HEK293 (cell line): ENCODE data around the gene PIP4K2C.

Experiments
- CTCF ChIA-PET: fragments of 350-600 bp; formaldehyde crosslinking; extraction: SDS; loops from one replicate; lab custom pipeline; 2021; ENCODE audit warnings: antibody characterized with exemption; lab: Yijun Ruan, JAX
- POLR2A ChIA-PET: fragments of 300-600 bp; formaldehyde crosslinking; extraction: SDS; loops from one replicate; lab custom pipeline; 2020; ENCODE audit warnings: antibody characterized with exemption, inconsistent platforms; lab: Yijun Ruan, JAX
- H3K27ac ChIP-seq: fragments of 200-500 bp; sonication (Bioruptor generic); 2 replicates; pipeline ENCODE4 v1.5.1; 2014; ENCODE audit warnings: low read depth, low read length, control low read depth, inconsistent platforms; ENCODE audit errors: extremely low read depth
- H3K36me3 ChIP-seq, 2 experiments: fragments of 200-500 bp in 1 of 2; sonication (Bioruptor generic) in 1 of 2; 1 replicate in 1 of 2; 2 replicates in 1 of 2; pipeline ENCODE4 v1.5.1; 2014 to 2017; ENCODE audit warnings: inconsistent platforms in 2 of 2, low read length in 2 of 2; ENCODE audit not compliant: control insufficient read depth in 2 of 2, insufficient read depth in 1 of 2
- H3K4me1 ChIP-seq: fragments of 200-500 bp; sonication (Bioruptor generic); 2 replicates; pipeline ENCODE4 v1.5.1; 2014; ENCODE audit warnings: mild to moderate bottlenecking, low read length, inconsistent platforms; ENCODE audit not compliant: control insufficient read depth, insufficient read depth
- H3K4me3 ChIP-seq: 2 replicates; pipeline ENCODE4 v1.5.1; 2011; ENCODE audit warnings: low read depth, mild to moderate bottlenecking, control low read depth, low read length, moderate library complexity
- H3K9me3 ChIP-seq: fragments of 200-500 bp; sonication (Bioruptor generic); 2 replicates; pipeline ENCODE4 v1.5.1; 2014; ENCODE audit warnings: low read depth, low read length, inconsistent platforms; ENCODE audit not compliant: control insufficient read depth, insufficient read depth
- KLF9 ChIP-seq: fragments of 450-650 bp; formaldehyde crosslinking; IDR thresholded peaks from 2 replicates; pipeline ENCODE4 v1.5.1; 2016; ENCODE audit warnings: missing biosample characterization, missing genetic modification characterization, low read depth
- PRDM1 ChIP-seq: fragments of 450-650 bp; formaldehyde crosslinking; IDR thresholded peaks from 2 replicates; pipeline ENCODE4; 2016; ENCODE audit warnings: missing biosample characterization, missing genetic modification characterization
- REPIN1 ChIP-seq: fragments of 450-650 bp; formaldehyde crosslinking; IDR thresholded peaks from 2 replicates; pipeline ENCODE4 v1.5.1; 2017; ENCODE audit warnings: missing biosample characterization, missing genetic modification characterization, low read depth
- WT1 ChIP-seq: fragments of 450-650 bp; formaldehyde crosslinking; IDR thresholded peaks from 2 replicates; pipeline ENCODE4 v1.5.1; 2016; ENCODE audit warnings: missing biosample characterization, missing genetic modification characterization
- ZBTB20 ChIP-seq: fragments of 450-650 bp; formaldehyde crosslinking; IDR thresholded peaks from 2 replicates; pipeline ENCODE4 v1.5.1; 2016; ENCODE audit warnings: missing biosample characterization, missing genetic modification characterization
- ZBTB48 ChIP-seq: fragments of 450-650 bp; formaldehyde crosslinking; IDR thresholded peaks from 2 replicates; pipeline ENCODE4 v1.5.1; 2016; ENCODE audit warnings: missing biosample characterization, missing genetic modification characterization
- ZFP41 ChIP-seq: fragments of 450-650 bp; formaldehyde crosslinking; IDR thresholded peaks from 2 replicates; pipeline ENCODE4 v1.5.1; 2016; ENCODE audit warnings: missing biosample characterization, missing genetic modification characterization, borderline replicate concordance
- ZNF112 ChIP-seq: fragments of 450-650 bp; formaldehyde crosslinking; IDR thresholded peaks from 2 replicates; pipeline ENCODE4 v1.5.0; 2017; ENCODE audit warnings: missing biosample characterization, missing genetic modification characterization
- ZNF114 ChIP-seq: fragments of 450-650 bp; formaldehyde crosslinking; IDR thresholded peaks from 2 replicates; pipeline ENCODE4 v1.5.0; 2017; ENCODE audit warnings: missing biosample characterization, missing genetic modification characterization
- ZNF121 ChIP-seq: fragments of 450-650 bp; formaldehyde crosslinking; IDR thresholded peaks from 2 replicates; pipeline ENCODE4 v1.5.1; 2016; ENCODE audit warnings: missing biosample characterization, missing genetic modification characterization
- ZNF146 ChIP-seq: fragments of 450-650 bp; formaldehyde crosslinking; IDR thresholded peaks from 2 replicates; pipeline ENCODE4 v1.5.1; 2016; ENCODE audit warnings: missing biosample characterization, missing genetic modification characterization
- ZNF157 ChIP-seq: fragments of 450-650 bp; formaldehyde crosslinking; IDR thresholded peaks from 2 replicates; pipeline ENCODE4 v1.5.1; 2016; ENCODE audit warnings: missing biosample characterization, missing genetic modification characterization
- ZNF169 ChIP-seq: fragments of 450-650 bp; formaldehyde crosslinking; IDR thresholded peaks from 2 replicates; pipeline ENCODE4 v1.5.1; 2016; ENCODE audit warnings: missing biosample characterization, missing genetic modification characterization
- ZNF223 ChIP-seq: fragments of 450-650 bp; formaldehyde crosslinking; IDR thresholded peaks from 2 replicates; pipeline ENCODE4 v1.5.1; 2016; ENCODE audit warnings: missing biosample characterization, missing genetic modification characterization
- ZNF549 ChIP-seq: fragments of 450-650 bp; IDR thresholded peaks from 2 replicates; pipeline ENCODE4 v1.5.1; 2018; ENCODE audit warnings: missing biosample characterization, missing genetic modification characterization, mild to moderate bottlenecking, inconsistent platforms, moderate library complexity
- ZNF585B ChIP-seq: fragments of 450-650 bp; formaldehyde crosslinking; IDR thresholded peaks from 2 replicates; pipeline ENCODE4 v1.5.1; 2016; ENCODE audit warnings: missing biosample characterization, missing genetic modification characterization
- ZNF600 ChIP-seq: fragments of 450-650 bp; formaldehyde crosslinking; IDR thresholded peaks from 2 replicates; pipeline ENCODE4 v1.5.1; 2016; ENCODE audit warnings: missing biosample characterization, missing genetic modification characterization
- ZNF660 ChIP-seq: fragments of 450-650 bp; IDR thresholded peaks from 2 replicates; pipeline ENCODE4 v1.5.1; 2018; ENCODE audit warnings: missing biosample characterization, mild to moderate bottlenecking, missing genetic modification characterization
- ZNF701 ChIP-seq: fragments of 450-650 bp; formaldehyde crosslinking; IDR thresholded peaks from 2 replicates; pipeline ENCODE4 v1.5.1; 2016; ENCODE audit warnings: missing biosample characterization, missing genetic modification characterization
- ZNF76 ChIP-seq: fragments of 450-650 bp; formaldehyde crosslinking; IDR thresholded peaks from 2 replicates; pipeline ENCODE4; 2016; ENCODE audit warnings: low read depth, missing biosample characterization, missing genetic modification characterization, borderline replicate concordance
- ZNF785 ChIP-seq: fragments of 450-650 bp; formaldehyde crosslinking; IDR thresholded peaks from 2 replicates; pipeline ENCODE4 v1.5.1; 2016; ENCODE audit warnings: missing biosample characterization, missing genetic modification characterization
- TF ChIP-seq, protein P1 (sequence below): fragments of 450-650 bp; IDR thresholded peaks from 2 replicates; pipeline ENCODE4 v1.5.1; 2018; ENCODE audit warnings: missing biosample characterization, missing genetic modification characterization
- TF ChIP-seq, protein P2 (sequence below): fragments of 450-650 bp; formaldehyde crosslinking; IDR thresholded peaks from 2 replicates; pipeline ENCODE4 v1.5.1; 2016; ENCODE audit warnings: missing biosample characterization, missing genetic modification characterization
- TF ChIP-seq, protein P3 (sequence below): fragments of 450-650 bp; formaldehyde crosslinking; IDR thresholded peaks from 2 replicates; pipeline ENCODE4 v1.5.1; 2016; ENCODE audit warnings: missing biosample characterization, missing genetic modification characterization
- TF ChIP-seq, protein P4 (sequence below): fragments of 450-650 bp; formaldehyde crosslinking; IDR thresholded peaks from 2 replicates; pipeline ENCODE4 v1.5.1; 2017; ENCODE audit warnings: missing biosample characterization, missing genetic modification characterization

PIP4K2C gene

DNA sequence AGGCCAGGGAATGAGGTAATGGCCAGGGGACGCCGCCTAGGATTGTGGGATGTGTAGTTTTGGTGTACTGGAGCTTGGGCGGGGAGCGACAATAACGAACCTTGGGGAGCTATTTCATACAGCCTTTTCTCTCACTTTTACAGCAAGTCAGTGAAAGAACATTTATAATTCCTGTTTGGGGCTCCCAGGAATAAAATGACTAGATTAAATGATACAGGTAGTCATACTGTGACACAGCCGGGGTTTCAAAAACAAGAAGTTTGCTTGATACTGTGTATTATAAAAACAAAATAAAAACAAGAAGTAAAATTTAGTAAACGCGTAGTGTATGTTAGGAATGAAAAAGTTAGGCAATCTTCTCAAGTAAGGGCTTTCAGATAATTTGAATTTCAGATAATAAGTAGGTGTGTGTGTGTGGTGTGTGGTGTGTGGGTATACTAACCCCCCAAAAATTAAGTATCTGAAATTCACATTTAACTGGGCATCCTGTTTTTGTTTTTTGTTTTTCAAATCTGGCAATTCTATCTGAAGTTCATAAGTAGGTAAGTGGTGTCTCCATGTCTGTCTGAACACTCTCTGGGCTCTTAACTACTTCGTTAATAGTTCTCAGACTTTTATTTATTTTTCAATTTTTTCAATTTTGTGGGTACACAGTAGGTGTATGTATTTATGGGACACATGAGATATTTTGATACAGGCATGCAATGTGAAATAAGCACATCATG is 43.5 kb upstream of the PIP4K2C start:
- CTCF ChIA-PET: interaction anchor here (0.6 to 1.9 kb wide), 4 partner anchors 36 to 1448 kb away, joined by 3 to 5 read pairs (median 4); no protein-coding TSS in a partner anchor
- no peak for TF ChIP-seq ZNF157 (tag by site-specific recombination)
- TF ChIP-seq ZNF146: no peak
- TF ChIP-seq, protein P1, sequence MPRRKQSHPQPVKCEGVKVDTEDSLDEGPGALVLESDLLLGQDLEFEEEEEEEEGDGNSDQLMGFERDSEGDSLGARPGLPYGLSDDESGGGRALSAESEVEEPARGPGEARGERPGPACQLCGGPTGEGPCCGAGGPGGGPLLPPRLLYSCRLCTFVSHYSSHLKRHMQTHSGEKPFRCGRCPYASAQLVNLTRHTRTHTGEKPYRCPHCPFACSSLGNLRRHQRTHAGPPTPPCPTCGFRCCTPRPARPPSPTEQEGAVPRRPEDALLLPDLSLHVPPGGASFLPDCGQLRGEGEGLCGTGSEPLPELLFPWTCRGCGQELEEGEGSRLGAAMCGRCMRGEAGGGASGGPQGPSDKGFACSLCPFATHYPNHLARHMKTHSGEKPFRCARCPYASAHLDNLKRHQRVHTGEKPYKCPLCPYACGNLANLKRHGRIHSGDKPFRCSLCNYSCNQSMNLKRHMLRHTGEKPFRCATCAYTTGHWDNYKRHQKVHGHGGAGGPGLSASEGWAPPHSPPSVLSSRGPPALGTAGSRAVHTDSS (tag by site-specific recombination): no peak
- TF ChIP-seq, protein P2, sequence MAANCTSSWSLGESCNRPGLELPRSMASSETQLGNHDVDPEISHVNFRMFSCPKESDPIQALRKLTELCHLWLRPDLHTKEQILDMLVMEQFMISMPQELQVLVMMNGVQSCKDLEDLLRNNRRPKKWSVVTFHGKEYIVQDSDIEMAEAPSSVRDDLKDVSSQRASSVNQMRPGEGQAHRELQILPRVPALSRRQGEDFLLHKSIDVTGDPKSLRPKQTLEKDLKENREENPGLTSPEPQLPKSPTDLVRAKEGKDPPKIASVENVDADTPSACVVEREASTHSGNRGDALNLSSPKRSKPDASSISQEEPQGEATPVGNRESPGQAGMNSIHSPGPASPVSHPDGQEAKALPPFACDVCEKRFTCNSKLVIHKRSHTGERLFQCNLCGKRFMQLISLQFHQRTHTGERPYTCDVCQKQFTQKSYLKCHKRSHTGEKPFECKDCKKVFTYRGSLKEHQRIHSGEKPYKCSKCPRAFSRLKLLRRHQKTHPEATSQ (tag by site-specific recombination): no peak
- no peak for TF ChIP-seq ZNF114 (tag by site-specific recombination)
- no peak for TF ChIP-seq ZNF600 (tag by site-specific recombination)
- TF ChIP-seq ZNF121 (tag by site-specific recombination): no peak
- TF ChIP-seq ZNF585B: no peak
- TF ChIP-seq, protein P3, sequence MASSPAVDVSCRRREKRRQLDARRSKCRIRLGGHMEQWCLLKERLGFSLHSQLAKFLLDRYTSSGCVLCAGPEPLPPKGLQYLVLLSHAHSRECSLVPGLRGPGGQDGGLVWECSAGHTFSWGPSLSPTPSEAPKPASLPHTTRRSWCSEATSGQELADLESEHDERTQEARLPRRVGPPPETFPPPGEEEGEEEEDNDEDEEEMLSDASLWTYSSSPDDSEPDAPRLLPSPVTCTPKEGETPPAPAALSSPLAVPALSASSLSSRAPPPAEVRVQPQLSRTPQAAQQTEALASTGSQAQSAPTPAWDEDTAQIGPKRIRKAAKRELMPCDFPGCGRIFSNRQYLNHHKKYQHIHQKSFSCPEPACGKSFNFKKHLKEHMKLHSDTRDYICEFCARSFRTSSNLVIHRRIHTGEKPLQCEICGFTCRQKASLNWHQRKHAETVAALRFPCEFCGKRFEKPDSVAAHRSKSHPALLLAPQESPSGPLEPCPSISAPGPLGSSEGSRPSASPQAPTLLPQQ: 0 out of 2 replicates have a peak, but pooled peaks have one; percentile 7
- no peak for TF ChIP-seq ZFP41 (tag by site-specific recombination)
- no peak for TF ChIP-seq ZNF701 (tag by site-specific recombination)
- no peak for TF ChIP-seq ZNF112 (tag by site-specific recombination)
- no peak for TF ChIP-seq ZNF549
- 0 out of 2 replicates have a peak, but pooled peaks have one; percentile 1 for TF ChIP-seq ZBTB48 (tag by site-specific recombination)
- TF ChIP-seq REPIN1 (tag by site-specific recombination): no peak
- TF ChIP-seq ZNF223 (tag by site-specific recombination): no peak
- TF ChIP-seq PRDM1 (tag by site-specific recombination): peak; percentile 43; the same call in 1 of the 2 replicates
- TF ChIP-seq KLF9: no peak
- peak; percentile 76; the same call in 1 of the 2 replicates for TF ChIP-seq ZBTB20 (tag by site-specific recombination)
- TF ChIP-seq ZNF785 (tag by site-specific recombination): no peak
- peak; percentile 93 for TF ChIP-seq ZNF76
- TF ChIP-seq ZNF660 (tag by site-specific recombination): 0 out of 2 replicates have a peak, but pooled peaks have one; percentile 8
- no peak for TF ChIP-seq WT1
- POLR2A ChIA-PET: interaction anchor here (0.7 to 2.6 kb wide), 7 partner anchors 9 to 394 kb away, joined by 3 to 16 read pairs (median 6); partner anchors contain the start of genes ATP23, DDIT3 and MBD6
- Histone ChIP-seq H3K27ac (no peak overlapping the region), H3K9me3 (no peaks in the 10 kb centered on the region), H3K36me3 (peaks cover 4 to 30% of the 10 kb centered on the region in 2 experiments; a peak in 2 of 3 replicates), H3K4me3 (peak overlapping the region; percentile 95), H3K4me1 (peaks cover 5% of the 10 kb centered on the region)

DNA sequence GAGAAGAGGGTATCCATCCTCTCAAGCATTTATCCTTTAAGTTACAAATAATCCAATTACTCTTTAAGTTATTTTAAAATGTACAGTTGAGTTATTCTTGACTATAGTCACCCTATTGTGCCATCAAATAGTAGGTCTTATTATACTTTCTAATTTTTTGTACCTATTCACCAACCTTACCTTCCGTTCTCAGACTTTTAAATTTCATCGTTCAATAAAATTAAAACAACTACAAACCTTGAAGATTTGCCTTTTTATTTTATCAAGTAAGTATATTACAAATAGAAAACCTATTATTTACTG is 43.0 kb upstream of the PIP4K2C start:
- POLR2A ChIA-PET: no interaction called here
- CTCF ChIA-PET: no interaction called here
- Histone ChIP-seq H3K4me1 (peaks cover 5% of the 10 kb centered on the region), H3K9me3 (no peaks in the 10 kb centered on the region), H3K36me3 (peaks cover 4 to 25% of the 10 kb centered on the region in 2 experiments; a peak in 2 of 3 replicates), H3K4me3 (no peak overlapping the region), H3K27ac (no peak overlapping the region)
- TF ChIP-seq, protein P4, sequence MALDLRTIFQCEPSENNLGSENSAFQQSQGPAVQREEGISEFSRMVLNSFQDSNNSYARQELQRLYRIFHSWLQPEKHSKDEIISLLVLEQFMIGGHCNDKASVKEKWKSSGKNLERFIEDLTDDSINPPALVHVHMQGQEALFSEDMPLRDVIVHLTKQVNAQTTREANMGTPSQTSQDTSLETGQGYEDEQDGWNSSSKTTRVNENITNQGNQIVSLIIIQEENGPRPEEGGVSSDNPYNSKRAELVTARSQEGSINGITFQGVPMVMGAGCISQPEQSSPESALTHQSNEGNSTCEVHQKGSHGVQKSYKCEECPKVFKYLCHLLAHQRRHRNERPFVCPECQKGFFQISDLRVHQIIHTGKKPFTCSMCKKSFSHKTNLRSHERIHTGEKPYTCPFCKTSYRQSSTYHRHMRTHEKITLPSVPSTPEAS (tag by site-specific recombination): no peak
- no peak for TF ChIP-seq ZNF169
- TF ChIP-seq, protein P1 (tag by site-specific recombination): no peak
